A549 (cell line): ENCODE data around the gene ELN. TPM values are rescaled to one million over a fixed set of nuclear protein-coding genes. Genes with fewer than 3 reads are reported as not detected.

ENCODE experiments used
- ATAC-seq, 2 experiments: fragments of 200-7000 bp in 1 of 2; fragments of >200 bp in 1 of 2; cut with Nextera tagmentation in 1 of 2; cut with Tn5 transposase in 1 of 2; 3 replicates each; pipeline versions ENCODE4 v1.8.0 to v1.9.1; 2018 to 2020; ENCODE audit warnings: mild to moderate bottlenecking in 1 of 2, moderate library complexity in 1 of 2
- CTCF ChIA-PET: fragments of 300-600 bp; sonication (Branson Sonifier 250); formaldehyde crosslinking; extraction: SDS; loops from one replicate; lab custom pipeline; 2021; ENCODE audit warnings: antibody characterized with exemption, inconsistent platforms; lab: Yijun Ruan, JAX
- POLR2A ChIA-PET: fragments of 350-600 bp; formaldehyde crosslinking; extraction: SDS; loops from one replicate; lab custom pipeline; 2021; ENCODE audit warnings: antibody characterized with exemption, inconsistent platforms; lab: Yijun Ruan, JAX
- DNase-seq, 2 experiments: peaks; one replicate each; pipeline versions ENCODE4 v3.0.0 to v3.0.0-alpha.2; 2011 to 2016; ENCODE audit warnings: low read depth in 1 of 2, low spot score in 1 of 2
- FAIRE-seq: peaks from 2 replicates; lab custom pipeline; 2011; peaks lifted over from hg19 to GRCh38; lab: Jason Lieb, UNC
- H3K27ac ChIP-seq, 2 experiments: fragments of >200 bp; sonication (Bioruptor Twin); formaldehyde crosslinking; 3 replicates each; pipeline ENCODE4 v1.5.1; 2016 to 2017
- H3K4me1 ChIP-seq: fragments of >200 bp; sonication (Bioruptor Twin); formaldehyde crosslinking; 3 replicates; pipeline ENCODE4 v1.6.1; 2016
- H3K4me2 ChIP-seq: fragments of >200 bp; sonication (Bioruptor Twin); formaldehyde crosslinking; 3 replicates; pipeline ENCODE4 v1.6.1; 2016
- H3K4me3 ChIP-seq: fragments of >200 bp; sonication (Bioruptor Twin); formaldehyde crosslinking; 3 replicates; pipeline ENCODE4 v1.5.1; 2016
- H3K9me3 ChIP-seq: fragments of >200 bp; sonication (Bioruptor Twin); formaldehyde crosslinking; 3 replicates; pipeline ENCODE4 v1.6.1; 2016
- BCL3 ChIP-seq: fragments of >200 bp; sonication (Bioruptor Twin); formaldehyde crosslinking; IDR thresholded peaks from 3 replicates; pipeline ENCODE4 v1.6.1; 2016
- CBX8 ChIP-seq: fragments of 200-600 bp; sonication (generic); IDR thresholded peaks from 2 replicates; pipeline ENCODE4 v1.6.1; 2016
- CEBPB ChIP-seq, 2 experiments: fragments of >200 bp in 1 of 2; sonication (Bioruptor Twin) in 1 of 2; formaldehyde crosslinking in 1 of 2; IDR thresholded peaks; 2 replicates each; pipeline ENCODE4 v1.6.1; 2012 to 2016
- EHMT2 ChIP-seq: fragments of 200-600 bp; sonication (generic); IDR thresholded peaks from 2 replicates; pipeline ENCODE4 v1.6.1; 2016; ENCODE audit warnings: antibody characterized with exemption, low read depth, mild to moderate bottlenecking, moderate library complexity
- EP300 ChIP-seq, 2 experiments: fragments of >200 bp; sonication (Bioruptor Twin); formaldehyde crosslinking; IDR thresholded peaks; 2 replicates in 1 of 2; 3 replicates in 1 of 2; pipeline ENCODE4 v1.6.1; 2016 to 2017
- ESRRA ChIP-seq: fragments of 150-350 bp; IDR thresholded peaks from 2 replicates; pipeline ENCODE4 v1.6.1; 2014; ENCODE audit warnings: mild to moderate bottlenecking, low read length, borderline replicate concordance
- FOSL2 ChIP-seq, 2 experiments: fragments of 450-650 bp in 1 of 2; fragments of >200 bp in 1 of 2; sonication (Bioruptor Twin) in 1 of 2; formaldehyde crosslinking; IDR thresholded peaks; 2 replicates each; pipeline versions ENCODE4 v1.5.0 to v1.6.1; 2016 to 2020; ENCODE audit warnings: mild to moderate bottlenecking in 1 of 2, moderate library complexity in 1 of 2
- GATA3 ChIP-seq: IDR thresholded peaks from 2 replicates; pipeline ENCODE4 v1.6.1; 2012; ENCODE audit warnings: borderline replicate concordance
- HOXB13 ChIP-seq: fragments of 250-450 bp; sonication (Bioruptor Pico); IDR thresholded peaks from 2 replicates; pipeline ENCODE4 v1.5.0; 2020; ENCODE audit warnings: low read depth, mild to moderate bottlenecking, moderate library complexity
- JUN ChIP-seq, 2 experiments: fragments of >200 bp; sonication (Bioruptor Twin); formaldehyde crosslinking; IDR thresholded peaks; 2 replicates in 1 of 2; 3 replicates in 1 of 2; pipeline ENCODE4 v1.6.1; 2016 to 2017
- JUNB ChIP-seq: fragments of >200 bp; sonication (Bioruptor Twin); formaldehyde crosslinking; IDR thresholded peaks from 2 replicates; pipeline ENCODE4 v1.6.1; 2016
- KDM1A ChIP-seq: fragments of 200-600 bp; sonication (generic); IDR thresholded peaks from 2 replicates; pipeline ENCODE4 v1.6.1; 2016; ENCODE audit warnings: low read depth, mild to moderate bottlenecking
- MAX ChIP-seq: IDR thresholded peaks from 2 replicates; pipeline ENCODE4 v1.6.1; 2012
- NR3C1 ChIP-seq: fragments of >200 bp; sonication (Bioruptor Twin); formaldehyde crosslinking; IDR thresholded peaks from 3 replicates; pipeline ENCODE4 v1.6.1; 2017
- POLR2A ChIP-seq: IDR thresholded peaks from 2 replicates; pipeline ENCODE4 v1.6.1; 2012; ENCODE audit warnings: mild to moderate bottlenecking, low read length
- RAD21 ChIP-seq, 2 experiments: fragments of >200 bp in 1 of 2; sonication (Bioruptor Twin) in 1 of 2; formaldehyde crosslinking in 1 of 2; IDR thresholded peaks in 1 of 2; conservative IDR thresholded peaks in 1 of 2; 2 replicates in 1 of 2; 3 replicates in 1 of 2; pipeline ENCODE4 v1.6.1; 2012 to 2018; ENCODE audit warnings: inconsistent platforms in 1 of 2
- RNF2 ChIP-seq: fragments of 200-600 bp; sonication (generic); IDR thresholded peaks from 2 replicates; pipeline ENCODE4 v1.6.1; 2016; ENCODE audit warnings: low read depth, mild to moderate bottlenecking, antibody characterized with exemption, moderate library complexity, borderline replicate concordance
- SMC3 ChIP-seq: fragments of >200 bp; sonication (Bioruptor Twin); formaldehyde crosslinking; IDR thresholded peaks from 3 replicates; pipeline ENCODE4 v1.6.1; 2018; ENCODE audit warnings: inconsistent platforms
- ZFP36 ChIP-seq: fragments of 450-650 bp; IDR thresholded peaks from 2 replicates; pipeline ENCODE4 v1.6.1; 2014; ENCODE audit warnings: borderline replicate concordance; ENCODE audit not compliant: partially characterized antibody
- ZSCAN20 ChIP-seq: fragments of 250-450 bp; sonication (Bioruptor Pico); IDR thresholded peaks from 2 replicates; pipeline ENCODE4 v1.8.0; 2022; ENCODE audit warnings: mild to moderate bottlenecking, moderate library complexity
- WGBS: methylation state at CpG from one replicate; pipeline ENCODE4 v1.1.6; 2017; ENCODE audit errors: missing lambda C conversion rate; 5-methylcytosine and 5-hydroxymethylcytosine counted together
- polyA plus RNA-seq, 4 experiments: library from polyadenylated mRNA; depleted of rRNA in 3 of 4; stranded (reverse); fragments of >200 nt; fragmentation: RNase III in 1 of 4; extraction: RNeasy Plus Mini Kit Qiagen cat#74134 plus additional on column Dnase treatment in 1 of 4; gene quantifications; 2 replicates in 3 of 4; 3 replicates in 1 of 4; pipeline ENCODE4 v1.2.3, GENCODE V29; 2011 to 2017

Gene ELN
- polyA plus RNA-seq, 2 of the 4 experiments (the other 2 are of a cell fraction), result 0.09 to 0.16 TPM

GRCh38 chr7:74094224-74095101 lies 66.5 kb downstream of the ELN start:
- Histone ChIP-seq H3K4me1 (peaks cover 37% of the 10 kb centered on the region), H3K4me3 (peak overlapping the region; percentile 38), H3K4me2 (peak overlapping the region; percentile 98), H3K27ac (peak overlapping the region; percentile 96 to 97), H3K9me3 (peaks cover 9% of the 10 kb centered on the region; the same call in 1 of the 3 replicates)
- ChIA-PET CTCF (interaction anchor here (1.1 to 1.5 kb wide), 3 partner anchors 10 to 106 kb away, joined by 3 read pairs; no protein-coding TSS in a partner anchor), POLR2A (interaction anchor here (0.6 to 1.7 kb wide), 3 partner anchors 11 to 80 kb away, joined by 3 to 7 read pairs (median 4); partner anchors contain the start of genes EIF4H and LIMK1)
- WGBS, result 1% methylated on average over 12 of the region's 32 CpGs
- TF ChIP-seq GATA3, result peak; percentile 8; the same call in 1 of the 2 replicates
- no peak for TF ChIP-seq ZFP36
- TF ChIP-seq ZSCAN20, result no peak
- peak in 1 of 2 experiments; percentile 38; a peak in 1 of 5 replicates for TF ChIP-seq EP300 (IDR thresholded peaks at IDR 0.05)
- peak; percentile 86 for TF ChIP-seq FOSL2 (IDR thresholded peaks at IDR 0.05)
- TF ChIP-seq FOSL2 (CRISPR knock-in tag; IDR thresholded peaks at IDR 0.05), result peak; percentile 97
- peak; percentile 34 for TF ChIP-seq MAX
- 0 out of 3 replicates have a peak, but pooled peaks have one; percentile 35 for TF ChIP-seq BCL3
- 0 out of 2 replicates have a peak, but pooled peaks have one; percentile 29 for TF ChIP-seq JUNB
- no peak for TF ChIP-seq CEBPB (IDR thresholded peaks at IDR 0.05)
- peak; percentile 46; the same call in 1 of the 2 replicates for TF ChIP-seq POLR2A
- TF ChIP-seq KDM1A, result 0 out of 2 replicates have a peak, but pooled peaks have one; percentile 29
- TF ChIP-seq JUN (IDR thresholded peaks at IDR 0.05), result peak; percentile 39 to 47; a peak in 2 of 5 replicates
- ATAC-seq, result peak; percentile 87 to 88
- peak; percentile 81 to 92 for DNase-seq
- no peak for FAIRE-seq

GRCh38 chr7:74095135-74095534 lies 67.2 kb downstream of the ELN start:
- no peak for ATAC-seq
- H3K27ac ChIP-seq, result peak overlapping the region; percentile 96 to 97
- TF ChIP-seq RAD21 (conservative IDR thresholded peaks at IDR 0.05 in 1 of 2, IDR thresholded peaks at IDR 0.05 in 1 of 2) (no peak), CEBPB (IDR thresholded peaks at IDR 0.05) (no peak), SMC3 (no peak), ZSCAN20 (no peak), ESRRA (no peak), CBX8 (no peak), RNF2 (no peak), NR3C1 (no peak), HOXB13 (CRISPR knock-in tag) (no peak), EHMT2 (no peak), ZFP36 (no peak)
- TF ChIP-seq, all 56 proteins: peak for 0
- ChIA-PET CTCF (interaction anchor here (1.5 kb wide), 1 partner anchor 27 kb away, joined by 8 read pairs; no protein-coding TSS in a partner anchor), POLR2A (interaction anchor here (1.7 kb wide), 1 partner anchor 12 kb away, joined by 7 read pairs; the partner anchor contains the start of gene LIMK1)
- DNase-seq, result no peak
- no peak for FAIRE-seq
- Histone ChIP-seq H3K9me3 (peaks cover 9% of the 10 kb centered on the region; the same call in 1 of the 3 replicates), H3K4me2 (peak overlapping the region; percentile 98), H3K4me3 (peak overlapping the region; percentile 38), H3K4me1 (peaks cover 37% of the 10 kb centered on the region)
- WGBS, result 81% methylated on average over 6 of the region's 6 CpGs
